Suprapubic skin (tissue), 3 donors: ENCODE measurements around the gene CTSH.

Experiments used
- CTCF ChIP-seq, 2 donors: fragments of 200-600 bp in 1 of 2; fragments of 450-650 bp in 1 of 2; sonication (generic) in 1 of 2; IDR thresholded peaks; one replicate each; pipeline ENCODE4 v1.5.1; 2016 to 2019; ENCODE audit warnings: antibody characterized with exemption in 2 of 2, mild to moderate bottlenecking in 1 of 2, moderate library complexity in 1 of 2
- POLR2A ChIP-seq, 2 donors: fragments of 450-650 bp; IDR thresholded peaks; one replicate each; pipeline ENCODE4 v1.6.1; 2017; ENCODE audit warnings: antibody characterized with exemption in 2 of 2, mild to moderate bottlenecking in 2 of 2, moderate library complexity in 2 of 2

- TF ChIP-seq CTCF (IDR thresholded peaks at IDR 0.05) (no peak), POLR2A (IDR thresholded peaks at IDR 0.05) (no peak)
These were observed 44.9 kb upstream of the CTSH start for GRCh38 chr15:78989701-78990240.
